ENCODE results near the gene DMD. TPM values are rescaled to one million over a fixed set of nuclear protein-coding genes. Genes with fewer than 3 reads are reported as not detected.

DMD gene
- total RNA-seq, 1 donor from 2014 or later: 1.7 TPM

- Mint-ChIP-seq H3K4me1 (ENCODE audit: low read depth, unreplicated experiment) (no peaks in the 10 kb centered on the region), H3K27me3 (ENCODE audit: unreplicated experiment) (no peaks in the 10 kb centered on the region), H3K36me3 (ENCODE audit: unreplicated experiment) (no peaks in the 10 kb centered on the region), H3K9me3 (ENCODE audit: unreplicated experiment) (no peaks in the 10 kb centered on the region), H3K27ac (ENCODE audit: unreplicated experiment) (no peak overlapping the region), H3K4me3 (ENCODE audit: unreplicated experiment) (no peak overlapping the region)
- TF ChIP-seq CTCF (IDR thresholded peaks at IDR 0.05; ENCODE audit: partially characterized antibody, unreplicated experiment): no peak
- DNase-seq: no peak
Observed at GRCh38 chrX:31091819-31092218, 2119.5 kb downstream of the DMD start.

- H3K27me3 Mint-ChIP-seq (ENCODE audit: unreplicated experiment): no peaks in the 10 kb centered on the region
- DNase-seq: no peak
- no peak for TF ChIP-seq CTCF (IDR thresholded peaks at IDR 0.05; ENCODE audit: partially characterized antibody, unreplicated experiment)
- H3K4me1 Mint-ChIP-seq (ENCODE audit: low read depth, unreplicated experiment): no peaks in the 10 kb centered on the region
- no peaks in the 10 kb centered on the region for H3K36me3 Mint-ChIP-seq (ENCODE audit: unreplicated experiment)
- no peak overlapping the region for H3K4me3 Mint-ChIP-seq (ENCODE audit: unreplicated experiment)
- no peak overlapping the region for H3K27ac Mint-ChIP-seq (ENCODE audit: unreplicated experiment)
- H3K9me3 Mint-ChIP-seq (ENCODE audit: unreplicated experiment): no peaks in the 10 kb centered on the region
Observed at GRCh38 chrX:31074522-31074921, 2136.8 kb downstream of the DMD start.

GRCh38 chrX:31071725-31072124 lies 2139.6 kb downstream of the DMD start, which contains the start of gene FTHL17:
Gene FTHL17 (minus strand): TSS chrX:31072041. CDS start chrX:31071953, 88 bp downstream.
- no peaks in the 10 kb centered on the region for H3K36me3 Mint-ChIP-seq (ENCODE audit: unreplicated experiment)
- no peaks in the 10 kb centered on the region for H3K27me3 Mint-ChIP-seq (ENCODE audit: unreplicated experiment)
- no peaks in the 10 kb centered on the region for H3K4me1 Mint-ChIP-seq (ENCODE audit: low read depth, unreplicated experiment)
- no peaks in the 10 kb centered on the region for H3K9me3 Mint-ChIP-seq (ENCODE audit: unreplicated experiment)
- no peak within 1 kb of the TSS for H3K27ac Mint-ChIP-seq (ENCODE audit: unreplicated experiment)
- TF ChIP-seq CTCF (IDR thresholded peaks at IDR 0.05; ENCODE audit: partially characterized antibody, unreplicated experiment): no peak
- no peak within 1 kb of the TSS for H3K4me3 Mint-ChIP-seq (ENCODE audit: unreplicated experiment)
- DNase-seq: no peak

- Mint-ChIP-seq H3K36me3 (ENCODE audit: unreplicated experiment) (no peaks in the 10 kb centered on the region), H3K27me3 (ENCODE audit: unreplicated experiment) (no peaks in the 10 kb centered on the region), H3K9me3 (ENCODE audit: unreplicated experiment) (no peaks in the 10 kb centered on the region), H3K27ac (ENCODE audit: unreplicated experiment) (no peak overlapping the region), H3K4me1 (ENCODE audit: low read depth, unreplicated experiment) (no peaks in the 10 kb centered on the region), H3K4me3 (ENCODE audit: unreplicated experiment) (no peak overlapping the region)
- no peak for DNase-seq
- TF ChIP-seq CTCF (IDR thresholded peaks at IDR 0.05; ENCODE audit: partially characterized antibody, unreplicated experiment): no peak
Observed at GRCh38 chrX:31071262-31071661, 2140.1 kb downstream of the DMD start.

- Mint-ChIP-seq H3K27me3 (ENCODE audit: unreplicated experiment) (no peaks in the 10 kb centered on the region), H3K9me3 (ENCODE audit: unreplicated experiment) (no peaks in the 10 kb centered on the region), H3K27ac (ENCODE audit: unreplicated experiment) (no peak overlapping the region), H3K4me1 (ENCODE audit: low read depth, unreplicated experiment) (no peaks in the 10 kb centered on the region), H3K4me3 (ENCODE audit: unreplicated experiment) (no peak overlapping the region), H3K36me3 (ENCODE audit: unreplicated experiment) (no peaks in the 10 kb centered on the region)
- no peak for DNase-seq
- no peak for TF ChIP-seq CTCF (IDR thresholded peaks at IDR 0.05; ENCODE audit: partially characterized antibody, unreplicated experiment)
Observed at GRCh38 chrX:31070057-31070468, 2141.3 kb downstream of the DMD start.

Small RNAs within 50 kb of the gene (microRNA-seq; reads per million reads assigned to microRNA genes)
- gene MIR3915 (ENCODE audit: unreplicated experiment) (not detected), gene MIR548F5 (ENCODE audit: unreplicated experiment) (not detected)
